ENCODE measurements around the gene NR1D2. TPM values are rescaled to one million over a fixed set of nuclear protein-coding genes. Genes with fewer than 3 reads are reported as not detected.
A peak's percentile ranks its signal among the peaks of the same experiment; 100 is the strongest.

Gene NR1D2
- total and polyA plus RNA-seq, 2 of the 13 experiments (the other 11 are each of a cell fraction or from before 2014, with no cell fraction given): 5.3 to 8.1 TPM

DNA sequence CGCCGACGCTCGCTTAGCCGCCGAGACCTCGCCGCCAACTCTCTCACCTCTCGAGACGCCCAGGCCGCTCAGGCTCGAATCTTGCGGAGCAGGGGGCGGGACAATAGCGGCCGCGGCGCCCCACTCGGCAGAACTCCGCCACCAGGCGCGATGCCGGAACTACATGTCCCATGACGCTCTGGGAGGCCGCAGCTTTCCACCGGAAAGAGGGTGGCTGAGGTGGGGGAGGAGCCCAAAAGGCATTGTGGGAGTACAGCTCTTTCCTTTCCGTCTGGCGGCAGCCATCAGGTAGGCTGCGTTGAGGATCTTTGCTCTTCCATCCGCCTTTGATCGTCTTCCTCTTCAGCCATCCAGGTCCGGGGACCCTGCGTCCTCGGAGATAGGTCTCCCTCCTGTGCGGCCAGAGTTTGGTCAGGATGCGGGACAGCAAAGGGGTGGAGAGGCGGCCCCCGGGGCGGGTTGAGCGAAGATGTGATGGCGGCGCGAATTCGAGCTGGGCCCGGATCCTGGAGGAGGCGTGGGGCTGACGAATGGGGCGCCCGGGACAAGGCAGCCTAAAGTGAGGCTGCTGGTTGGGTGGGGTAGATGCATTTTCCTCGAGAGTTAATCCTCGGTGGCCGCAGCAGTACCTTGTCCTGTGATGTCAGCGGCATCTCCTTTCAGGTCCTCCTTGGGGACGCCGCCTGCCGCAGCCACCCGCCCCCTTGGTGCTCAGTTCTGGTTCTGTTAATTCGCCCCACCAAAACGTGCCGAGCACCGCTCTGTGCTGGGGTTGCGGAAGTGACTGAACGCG, 28.0 kb upstream of the NR1D2 start, which contains the start of the genes NKIRAS1 and RPL15 (continued):
- TF ChIP-seq, protein P1, sequence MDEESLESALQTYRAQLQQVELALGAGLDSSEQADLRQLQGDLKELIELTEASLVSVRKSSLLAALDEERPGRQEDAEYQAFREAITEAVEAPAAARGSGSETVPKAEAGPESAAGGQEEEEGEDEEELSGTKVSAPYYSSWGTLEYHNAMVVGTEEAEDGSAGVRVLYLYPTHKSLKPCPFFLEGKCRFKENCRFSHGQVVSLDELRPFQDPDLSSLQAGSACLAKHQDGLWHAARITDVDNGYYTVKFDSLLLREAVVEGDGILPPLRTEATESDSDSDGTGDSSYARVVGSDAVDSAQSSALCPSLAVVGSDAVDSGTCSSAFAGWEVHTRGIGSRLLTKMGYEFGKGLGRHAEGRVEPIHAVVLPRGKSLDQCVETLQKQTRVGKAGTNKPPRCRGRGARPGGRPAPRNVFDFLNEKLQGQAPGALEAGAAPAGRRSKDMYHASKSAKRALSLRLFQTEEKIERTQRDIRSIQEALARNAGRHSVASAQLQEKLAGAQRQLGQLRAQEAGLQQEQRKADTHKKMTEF (CRISPR knock-in tag; IDR thresholded peaks at IDR 0.05): peak; percentile 86; the same call in 1 of the 2 replicates
- TF ChIP-seq ZNF281 (CRISPR knock-in tag; IDR thresholded peaks at IDR 0.05; ENCODE audit: borderline replicate concordance) (peak; percentile 97), KMT2A (CRISPR knock-in tag; IDR thresholded peaks at IDR 0.05) (peak; percentile 98), SMARCE1 (IDR thresholded peaks at IDR 0.05; ENCODE audit: borderline replicate concordance) (no peak), REL (CRISPR knock-in tag; conservative IDR thresholded peaks at IDR 0.05) (no peak), RFX5 (IDR thresholded peaks at IDR 0.05; ENCODE audit: low read depth, low read length) (0 out of 2 replicates have a peak, but pooled peaks have one; percentile 8), SETDB1 (CRISPR knock-in tag; IDR thresholded peaks at IDR 0.05; ENCODE audit: borderline replicate concordance) (no peak), RXRA (CRISPR knock-in tag; IDR thresholded peaks at IDR 0.05) (peak; percentile 72), SIN3B (IDR thresholded peaks at IDR 0.05; ENCODE audit: low read length) (no peak; the same call in 1 of the 2 replicates), NPAS2 (CRISPR knock-in tag; IDR thresholded peaks at IDR 0.05; ENCODE audit: borderline replicate concordance) (no peak), ZNF891 (CRISPR knock-in tag; IDR thresholded peaks at IDR 0.05) (no peak; the same call in 1 of the 2 replicates), ZFX (CRISPR knock-in tag; IDR thresholded peaks at IDR 0.05; ENCODE audit: low read depth) (peak; percentile 94), ZNF746 (CRISPR knock-in tag; IDR thresholded peaks at IDR 0.05) (peak; percentile 79), REXO4 (CRISPR knock-in tag; IDR thresholded peaks at IDR 0.05; ENCODE audit: borderline replicate concordance) (no peak; the same call in 1 of the 2 replicates), ZC3H4 (CRISPR knock-in tag; IDR thresholded peaks at IDR 0.05; ENCODE audit: borderline replicate concordance) (no peak; the same call in 1 of the 2 replicates), HDAC6 (IDR thresholded peaks at IDR 0.05; ENCODE audit: low read depth, low read length) (no peak), POLR2A (IDR thresholded peaks at IDR 0.05; ENCODE audit: insufficient read depth in 1 of 2, low read depth in 2 of 2, low read length in 2 of 2) (peak; percentile 100), ZNF570 (CRISPR knock-in tag; IDR thresholded peaks at IDR 0.05; ENCODE audit: borderline replicate concordance) (no peak), STAG1 (CRISPR knock-in tag; IDR thresholded peaks at IDR 0.05) (no peak; the same call in 1 of the 2 replicates), SP2 (CRISPR knock-in tag; IDR thresholded peaks at IDR 0.05) (peak; percentile 64), HOXA3 (CRISPR knock-in tag; IDR thresholded peaks at IDR 0.05) (peak; percentile 80; the same call in 1 of the 2 replicates), ZNF34 (CRISPR knock-in tag; IDR thresholded peaks at IDR 0.05; ENCODE audit: borderline replicate concordance) (peak; percentile 47; the same call in 1 of the 2 replicates), ZNF558 (CRISPR knock-in tag; IDR thresholded peaks at IDR 0.05; ENCODE audit: borderline replicate concordance) (peak; percentile 58; the same call in 1 of the 2 replicates)
- TF ChIP-seq, protein P2, sequence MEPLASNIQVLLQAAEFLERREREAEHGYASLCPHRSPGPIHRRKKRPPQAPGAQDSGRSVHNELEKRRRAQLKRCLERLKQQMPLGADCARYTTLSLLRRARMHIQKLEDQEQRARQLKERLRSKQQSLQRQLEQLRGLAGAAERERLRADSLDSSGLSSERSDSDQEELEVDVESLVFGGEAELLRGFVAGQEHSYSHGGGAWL (CRISPR knock-in tag; IDR thresholded peaks at IDR 0.05): peak; percentile 89
- TF ChIP-seq, protein P3, sequence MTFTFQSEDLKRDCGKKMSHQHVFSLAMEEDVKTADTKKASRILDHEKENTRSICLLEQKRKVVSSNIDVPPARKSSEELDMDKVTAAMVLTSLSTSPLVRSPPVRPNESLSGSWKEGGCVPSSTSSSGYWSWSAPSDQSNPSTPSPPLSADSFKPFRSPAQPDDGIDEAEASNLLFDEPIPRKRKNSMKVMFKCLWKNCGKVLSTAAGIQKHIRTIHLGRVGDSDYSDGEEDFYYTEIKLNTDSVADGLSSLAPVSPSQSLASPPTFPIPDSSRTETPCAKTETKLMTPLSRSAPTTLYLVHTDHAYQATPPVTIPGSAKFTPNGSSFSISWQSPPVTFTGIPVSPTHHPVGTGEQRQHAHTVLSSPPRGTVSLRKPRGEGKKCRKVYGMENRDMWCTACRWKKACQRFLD (CRISPR knock-in tag; IDR thresholded peaks at IDR 0.05; ENCODE audit: borderline replicate concordance): peak; percentile 22; the same call in 1 of the 2 replicates

Measured in HepG2 (cell line).